ENCODE data around the gene CDHR5.

CDHR5 gene

GRCh38 chr11:610146-610801, 14.5 kb downstream of the CDHR5 start:
- DNase-seq (ENCODE audit: low read depth), result no peak

- no peak for DNase-seq (ENCODE audit: low read depth)
Observed at GRCh38 chr11:609341-609811, 15.4 kb downstream of the CDHR5 start.

DNA sequence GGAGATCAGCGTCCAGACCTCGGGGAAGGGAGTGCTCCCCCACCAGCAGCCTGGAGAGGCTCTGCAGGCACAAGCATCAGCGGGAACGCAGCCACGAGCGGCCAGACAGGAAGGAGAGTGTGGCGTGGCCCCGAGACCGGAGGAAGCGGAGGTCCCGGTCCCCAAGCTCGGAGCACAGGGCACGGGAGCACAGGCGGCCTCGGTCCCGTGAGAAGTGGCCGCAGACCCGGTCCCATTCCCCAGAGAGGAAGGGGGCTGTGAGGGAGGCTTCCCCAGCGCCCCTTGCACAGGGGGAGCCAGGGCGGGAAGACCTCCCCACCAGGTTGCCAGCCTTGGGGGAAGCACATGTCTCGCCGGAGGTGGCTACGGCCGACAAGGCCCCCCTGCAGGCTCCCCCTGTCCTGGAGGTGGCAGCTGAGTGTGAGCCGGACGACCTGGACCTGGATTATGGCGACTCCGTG, 15.9 kb downstream of the CDHR5 start:
- no peak for DNase-seq (ENCODE audit: low read depth)

- DNase-seq (ENCODE audit: low read depth), result no peak
Observed at GRCh38 chr11:607971-608659, 16.6 kb downstream of the CDHR5 start.

DNA sequence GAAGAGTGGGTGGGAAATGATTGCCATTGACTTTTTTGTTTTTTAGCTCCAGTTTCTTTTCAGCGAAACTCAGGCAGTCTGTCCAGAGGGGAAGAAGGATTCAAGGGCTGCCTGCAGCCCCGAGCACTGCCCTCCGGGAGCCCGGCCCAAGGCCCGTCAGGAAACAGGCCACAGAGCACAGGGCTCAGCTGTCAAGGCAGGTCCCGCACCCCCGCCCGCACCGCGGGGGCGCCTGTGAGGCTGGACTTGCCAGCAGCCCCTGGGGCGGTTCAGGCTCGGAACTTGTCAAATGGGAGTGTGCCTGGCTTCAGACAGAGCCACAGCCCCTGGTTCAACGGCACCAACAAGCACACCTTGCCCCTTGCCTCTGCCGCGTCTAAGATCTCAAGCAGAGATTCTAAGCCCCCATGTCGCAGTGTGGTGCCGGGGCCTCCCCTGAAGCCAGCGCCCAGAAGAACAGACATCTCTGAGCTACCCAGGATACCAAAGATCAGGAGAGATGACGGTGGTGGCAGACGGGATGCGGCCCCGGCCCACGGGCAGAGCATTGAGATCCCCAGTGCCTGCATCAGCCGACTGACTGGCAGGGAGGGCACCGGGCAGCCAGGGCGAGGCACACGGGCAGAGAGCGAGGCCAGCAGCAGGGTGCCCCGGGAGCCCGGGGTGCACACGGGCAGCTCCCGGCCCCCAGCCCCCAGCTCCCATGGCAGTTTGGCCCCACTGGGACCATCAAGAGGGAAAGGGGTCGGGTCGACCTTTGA, 17.6 kb downstream of the CDHR5 start:
- no peak for DNase-seq (ENCODE audit: low read depth)

DNA sequence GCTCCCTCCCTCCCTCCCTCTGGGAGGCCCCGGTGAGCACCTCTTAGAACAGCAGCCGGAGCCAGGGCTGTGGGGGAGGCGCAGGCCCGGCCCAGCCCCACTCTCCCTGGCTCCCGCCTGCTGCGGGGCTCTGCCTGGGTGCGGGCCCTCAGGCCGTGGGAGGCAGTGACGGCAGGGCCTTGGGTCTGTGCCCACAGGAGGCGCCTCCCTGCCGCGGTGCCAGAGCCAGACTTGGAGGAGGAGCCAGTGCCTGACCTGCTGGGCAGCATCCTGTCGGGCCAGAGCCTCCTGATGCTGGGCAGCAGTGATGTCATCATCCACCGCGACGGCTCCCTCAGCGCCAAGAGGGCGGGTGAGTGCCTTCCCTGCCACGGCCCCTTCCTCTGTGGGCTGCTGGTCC, 18.5 kb downstream of the CDHR5 start:
- DNase-seq (ENCODE audit: low read depth), result no peak

DNA sequence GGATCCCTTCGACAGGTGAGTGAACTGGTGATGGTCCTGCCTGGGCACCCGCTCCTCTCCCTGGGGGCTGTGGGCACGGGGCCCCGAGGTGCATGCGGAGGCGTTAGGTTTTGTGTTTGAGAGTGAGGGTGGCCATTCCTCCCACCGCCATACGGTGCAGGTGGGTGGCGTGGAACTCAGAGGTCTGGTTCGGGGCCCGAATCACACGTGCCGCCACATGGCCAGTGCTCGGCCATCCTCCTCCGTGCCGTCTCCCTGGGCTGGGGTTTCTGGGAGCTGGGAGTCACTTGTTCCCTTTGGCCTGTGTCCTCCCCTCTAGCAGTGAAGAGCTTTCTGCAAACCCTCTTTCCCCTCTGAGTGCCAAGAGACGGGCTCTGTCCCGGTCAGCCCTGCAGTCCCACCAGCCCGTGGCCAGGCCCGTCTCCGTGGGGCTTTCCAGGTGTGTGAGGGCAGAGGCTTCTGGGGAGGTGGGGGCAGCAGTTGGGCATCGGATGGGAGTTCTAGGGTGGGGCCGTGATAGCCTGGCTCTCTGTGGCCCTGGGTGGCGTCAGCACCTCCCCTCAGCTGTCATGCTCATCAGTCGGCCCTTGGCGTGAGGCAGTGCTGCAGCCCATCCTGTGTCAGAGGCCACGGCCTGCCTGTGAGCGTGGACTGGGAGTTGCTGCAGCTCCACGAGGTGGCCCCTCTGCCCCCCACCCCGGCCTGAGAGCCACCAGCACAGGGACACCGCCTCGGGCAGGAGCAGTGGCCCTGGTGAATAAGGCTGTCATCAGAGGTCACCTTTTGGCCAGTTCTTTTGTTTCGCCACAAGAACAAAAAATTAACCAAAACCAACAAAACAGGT, 19.2 kb downstream of the CDHR5 start:
- DNase-seq (ENCODE audit: low read depth), result no peak

- DNase-seq (ENCODE audit: low read depth), result no peak
Observed at GRCh38 chr11:603154-603553, 21.6 kb downstream of the CDHR5 start.

DNA sequence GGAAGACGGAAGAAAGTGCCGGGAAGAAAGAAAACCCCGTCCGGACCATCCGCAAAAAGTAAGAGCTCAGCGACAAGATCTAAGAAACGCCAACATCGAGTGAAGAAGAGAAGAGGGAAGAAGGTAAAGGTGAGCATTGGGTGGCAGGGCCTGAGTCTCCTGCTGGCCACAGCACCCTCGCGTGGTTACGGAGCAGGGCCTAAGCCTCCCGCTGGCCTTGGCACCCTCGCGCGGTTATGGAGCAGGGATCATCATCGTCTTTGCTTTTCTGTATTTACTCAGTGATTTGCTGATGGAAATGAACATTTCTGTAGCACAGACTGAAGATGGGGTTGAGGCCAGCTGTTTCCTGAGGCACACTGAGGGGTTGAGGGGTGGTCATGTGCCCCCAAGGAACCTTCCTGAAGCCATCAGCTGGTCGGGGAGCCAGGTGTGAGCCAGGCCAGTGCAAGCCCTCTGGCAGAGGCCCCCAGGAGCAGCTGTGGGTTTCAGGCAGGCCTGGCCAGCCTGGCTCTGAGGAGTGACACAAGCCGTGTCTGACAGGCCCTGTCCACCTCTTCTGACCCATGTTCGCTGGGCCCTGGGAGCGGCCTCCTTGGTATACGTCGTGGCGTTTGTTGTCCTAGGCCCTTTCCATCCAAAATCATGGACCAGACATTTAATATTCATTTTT, 23.0 kb downstream of the CDHR5 start:
- DNase-seq (ENCODE audit: low read depth), result no peak

- no peak for DNase-seq (ENCODE audit: low read depth)
Observed at GRCh38 chr11:598005-598680, 26.6 kb downstream of the CDHR5 start.

DNA sequence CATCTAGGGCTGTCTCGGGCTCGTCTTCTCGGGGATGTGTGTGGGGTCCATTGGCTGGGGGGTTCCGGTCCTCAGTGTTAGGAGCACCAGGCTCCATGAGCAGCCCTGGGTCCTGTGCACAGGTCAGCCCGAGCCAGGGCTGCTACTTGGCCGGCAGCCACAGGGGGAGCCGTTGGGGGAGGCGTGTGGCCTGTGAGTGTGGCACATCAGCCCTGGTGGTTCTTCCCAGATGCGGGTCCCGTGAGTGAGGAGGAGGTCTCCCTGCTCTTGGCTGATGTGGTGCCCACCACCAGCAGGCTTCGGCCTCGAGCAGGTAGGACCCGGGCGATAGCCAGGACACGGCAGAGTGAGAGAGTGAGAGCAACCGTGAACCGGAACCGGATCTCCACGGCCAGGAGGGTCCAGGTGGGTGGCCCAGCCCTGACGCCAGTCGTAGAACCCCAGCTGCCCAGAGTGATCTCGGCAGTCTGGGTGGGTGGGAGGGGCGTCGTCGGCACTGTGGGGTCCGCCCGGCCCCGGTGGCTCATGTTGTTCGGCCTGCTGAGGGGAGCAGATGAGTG, 27.5 kb downstream of the CDHR5 start:
- no peak for DNase-seq (ENCODE audit: low read depth)

GRCh38 chr11:596374-596773, 28.4 kb downstream of the CDHR5 start:
- no peak for DNase-seq (ENCODE audit: low read depth)

- DNase-seq (ENCODE audit: low read depth), result no peak
Observed at GRCh38 chr11:595400-595799, 29.4 kb downstream of the CDHR5 start.

- no peak for DNase-seq (ENCODE audit: low read depth)
Observed at GRCh38 chr11:593347-593746, 31.4 kb downstream of the CDHR5 start.

DNA sequence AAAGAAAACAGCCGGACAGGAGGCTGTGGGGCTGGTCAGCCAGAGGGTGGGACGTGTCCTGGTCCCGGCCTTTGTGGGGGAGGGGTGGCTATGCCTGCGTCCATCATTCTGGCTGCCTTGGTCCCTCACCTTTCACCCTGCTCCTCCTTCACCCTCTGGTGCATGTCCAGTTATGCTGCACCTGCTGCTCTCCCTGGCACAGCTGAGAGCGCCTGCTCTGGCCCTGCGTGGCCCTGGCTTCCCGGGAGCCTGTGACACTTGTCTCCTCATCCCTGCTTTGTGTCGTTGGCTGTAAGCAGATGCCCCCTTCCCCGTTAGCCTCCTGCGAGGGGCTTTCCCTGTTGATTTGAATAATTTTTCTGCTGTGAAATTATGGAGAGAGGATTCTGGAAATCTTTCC, 31.8 kb downstream of the CDHR5 start:
- DNase-seq (ENCODE audit: low read depth), result no peak

DNA sequence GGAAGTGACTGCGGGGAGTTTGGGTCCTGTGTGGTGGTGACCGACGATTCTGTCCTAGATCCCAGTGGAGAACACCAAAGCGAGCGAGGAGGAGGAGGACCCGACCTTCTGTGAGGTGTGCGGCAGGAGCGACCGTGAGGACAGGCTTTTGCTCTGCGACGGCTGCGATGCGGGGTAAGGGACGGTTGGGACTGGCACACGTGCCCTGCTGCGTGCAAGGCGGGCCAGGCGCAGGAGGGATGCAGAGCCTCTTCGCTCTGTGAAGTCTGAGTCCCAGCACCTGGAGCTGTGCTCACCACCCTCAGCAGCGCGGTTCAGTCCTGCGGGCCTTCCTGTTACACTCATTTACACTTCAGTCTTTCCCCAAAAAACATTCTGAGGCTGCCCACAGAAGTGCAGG, 32.3 kb downstream of the CDHR5 start:
- DNase-seq (ENCODE audit: low read depth), result no peak

DNA sequence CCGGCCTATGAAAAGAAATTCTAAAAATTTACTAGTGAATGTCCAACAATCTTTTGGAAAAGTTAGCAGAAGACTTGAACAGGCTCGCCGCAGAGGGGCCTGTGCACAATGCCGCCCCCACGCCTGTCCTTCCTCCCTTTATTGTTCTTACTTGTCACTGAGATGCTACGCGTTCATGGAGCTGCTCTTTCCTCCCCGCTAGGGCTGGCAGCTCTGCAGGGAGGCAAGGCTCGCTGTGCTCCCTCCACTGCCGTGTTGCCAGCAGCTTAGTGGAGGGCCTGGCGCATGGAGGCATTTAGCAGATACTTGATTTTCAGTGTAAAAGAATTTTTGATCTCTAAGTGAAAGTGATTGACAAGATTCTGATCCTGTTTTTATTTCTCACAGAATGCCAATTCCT, 33.8 kb downstream of the CDHR5 start:
- no peak for DNase-seq (ENCODE audit: low read depth)

DNA sequence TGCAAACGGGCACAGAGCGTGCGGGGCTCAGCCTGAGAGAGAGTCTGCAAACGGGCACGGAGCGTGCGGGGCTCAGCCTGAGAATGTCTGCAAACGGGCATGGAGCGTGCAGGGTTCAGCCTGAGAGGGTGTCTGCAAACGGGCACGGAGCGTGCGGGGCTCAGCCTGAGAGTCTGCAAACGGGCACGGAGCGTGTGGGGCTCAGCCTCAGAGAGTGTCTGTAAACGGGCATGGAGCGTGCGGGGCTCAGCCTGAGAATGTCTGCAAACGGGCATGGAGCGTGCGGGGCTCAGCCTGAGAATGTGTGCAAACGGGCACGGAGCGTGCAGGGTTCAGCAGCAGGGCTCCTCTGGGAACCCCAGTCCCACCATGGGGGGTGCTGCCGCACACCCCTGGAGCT, 35.0 kb downstream of the CDHR5 start:
- no peak for DNase-seq (ENCODE audit: low read depth)

GRCh38 chr11:587978-588380, 36.8 kb downstream of the CDHR5 start:
- no peak for DNase-seq (ENCODE audit: low read depth)

GRCh38 chr11:587546-587945, 37.2 kb downstream of the CDHR5 start:
- DNase-seq (ENCODE audit: low read depth), result no peak

Data from CMK (cell line).